Hematopoietic multipotent progenitor cell (in vitro differentiated cells): Measurements from ENCODE around the gene HMGB1. TPM values are rescaled to one million over a fixed set of nuclear protein-coding genes. Genes with fewer than 3 reads are reported as not detected.

Experiments used
- DNase-seq, 3 donors: peaks; one replicate each; pipeline ENCODE4 v3.0.0-alpha.2; 2011 to 2015; ENCODE audit warnings: low read depth in 2 of 3, low spot score in 2 of 3
- total RNA-seq: library from RNA; depleted of rRNA; stranded (reverse); fragments of >200 nt; gene quantifications from one replicate; pipeline ENCODE4 v1.2.3, GENCODE V29; 2012

Gene HMGB1
- 86.2 TPM for total RNA-seq

GRCh38 chr13:30465593-30466357 lies at the start of gene HMGB1:
TSS of gene HMGB1 (minus strand) at chr13:30465936. CDS start at chr13:30463680, 2,256 bp downstream.
- DNase-seq: peak; percentile 84 to 99 (median 96)

DNA sequence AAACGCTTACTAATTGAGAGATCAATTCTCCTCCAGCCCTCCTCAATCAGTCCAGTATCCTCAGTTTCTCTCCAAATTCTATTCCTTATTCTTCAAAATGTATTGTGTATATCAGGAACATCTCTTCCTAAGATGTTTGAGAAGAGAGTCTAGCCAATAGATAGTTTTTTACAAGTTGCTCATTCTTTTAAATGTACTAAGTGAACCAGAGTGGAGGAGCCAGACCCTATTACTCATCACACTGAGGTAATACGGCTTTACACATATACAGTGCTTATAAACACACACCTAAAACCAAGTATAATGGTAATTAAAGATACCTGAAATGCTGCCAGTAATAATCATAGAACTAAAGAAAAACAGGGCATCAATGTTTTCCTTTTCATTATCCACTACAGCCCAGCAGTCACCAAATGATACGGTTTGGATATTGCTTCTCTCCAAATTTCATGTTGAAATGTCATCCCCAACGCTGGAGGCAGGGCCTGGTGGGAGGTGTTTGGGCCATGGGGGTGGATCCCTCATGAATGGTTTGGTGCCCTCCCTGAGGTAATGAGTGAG lies 45.2 kb upstream of the HMGB1 start:
- DNase-seq: no peak

DNA sequence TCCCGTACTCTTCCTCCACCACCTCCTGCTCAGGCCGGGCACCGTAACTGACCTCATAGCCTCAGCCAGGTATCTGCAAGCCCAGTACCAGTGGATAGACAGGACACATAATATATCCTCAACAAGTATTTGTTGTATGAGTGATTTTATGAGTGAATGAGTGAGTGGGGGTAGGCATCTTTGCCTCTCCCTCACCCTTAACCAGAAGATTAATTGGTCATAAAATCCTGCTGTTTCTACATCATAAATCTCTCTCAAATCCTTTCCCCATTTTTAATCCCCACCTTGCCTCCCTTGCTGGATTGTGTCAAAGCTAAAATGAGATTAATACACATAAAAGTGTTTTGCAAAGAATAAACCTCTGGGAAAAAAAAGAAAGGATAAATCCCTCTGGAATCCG lies 44.4 kb upstream of the HMGB1 start:
- no peak for DNase-seq

DNA sequence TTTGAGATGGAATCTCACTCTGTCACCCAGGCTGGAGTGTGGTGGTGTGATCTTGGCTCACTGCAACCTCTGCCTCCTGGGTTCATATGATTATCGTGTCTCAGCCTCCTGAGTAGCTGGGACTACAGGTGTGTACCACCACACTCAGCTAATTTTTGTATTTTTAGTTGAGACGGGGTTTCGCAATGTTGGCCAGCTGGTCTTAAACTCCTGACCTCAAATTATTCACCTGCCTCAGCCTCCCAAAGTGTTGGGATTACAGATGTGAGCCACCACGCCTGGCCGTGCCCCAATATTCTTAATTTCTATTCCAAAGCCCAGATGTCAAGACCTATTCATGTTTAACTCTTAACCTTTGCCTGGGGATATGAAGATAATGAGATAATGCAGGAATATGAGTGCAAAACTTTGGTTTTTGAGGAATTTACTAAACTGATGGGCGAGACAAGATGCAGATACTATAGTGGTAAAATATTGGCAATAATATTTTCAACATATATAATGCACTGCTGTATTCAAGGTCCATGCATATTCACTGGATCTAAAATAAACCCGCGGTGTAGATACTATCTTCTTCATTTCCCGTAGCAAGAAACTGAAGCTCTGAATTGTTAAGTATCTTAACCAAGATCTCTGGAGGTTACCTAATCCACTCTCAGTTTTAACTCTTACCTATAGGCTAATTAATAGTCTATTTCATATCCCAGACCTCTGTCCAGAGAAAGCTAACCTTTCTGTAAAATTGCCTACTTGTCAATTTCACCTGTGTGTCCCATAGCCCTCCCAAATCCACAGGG lies 43.7 kb upstream of the HMGB1 start:
- no peak for DNase-seq

- DNase-seq: peak in 2 of 3 donors; percentile 43 to 79
Observed at GRCh38 chr13:30504081-30504480, 38.3 kb upstream of the HMGB1 start.

- DNase-seq: no peak
Observed at GRCh38 chr13:30502237-30502636, 36.5 kb upstream of the HMGB1 start.

GRCh38 chr13:30499338-30499737 lies 33.6 kb upstream of the HMGB1 start:
- peak in 1 of 3 donors; percentile 41 for DNase-seq

- no peak for DNase-seq
Observed at GRCh38 chr13:30496147-30496546, 30.4 kb upstream of the HMGB1 start.

- DNase-seq: no peak
Observed at GRCh38 chr13:30495746-30496145, 30.0 kb upstream of the HMGB1 start.

DNA sequence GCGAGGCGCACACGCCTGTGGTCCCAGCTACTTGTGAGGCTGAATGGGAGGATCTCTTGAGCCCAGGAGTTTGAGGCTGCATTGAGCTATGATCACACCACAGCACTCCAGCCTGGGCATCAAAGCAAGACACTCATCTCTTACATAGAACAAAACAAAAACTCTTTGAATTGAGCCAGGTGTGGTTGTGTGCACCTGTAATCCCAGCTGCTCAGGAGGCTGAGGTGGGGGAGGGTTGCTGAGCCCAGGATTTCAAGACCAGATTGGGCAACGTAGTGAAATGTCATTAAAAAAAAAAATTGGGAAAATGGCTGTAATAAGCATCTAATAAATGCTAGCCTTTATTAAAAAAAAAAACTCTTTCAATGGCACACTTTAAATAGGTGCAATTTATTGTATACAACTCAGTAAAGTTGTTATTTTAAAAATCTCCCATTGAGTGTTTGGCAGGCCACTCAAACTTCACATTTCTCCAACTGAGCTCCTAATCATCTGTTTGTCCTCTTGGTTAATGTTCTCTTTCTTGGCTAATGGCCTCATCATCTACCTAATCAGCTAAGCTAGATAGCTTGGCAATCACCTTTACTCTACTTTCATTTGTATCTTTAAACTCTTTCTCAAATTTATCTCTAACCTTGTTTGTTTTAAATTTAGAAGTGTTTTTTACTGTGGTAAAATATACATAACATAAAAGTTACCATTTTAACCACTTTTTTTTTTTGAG lies 28.1 kb upstream of the HMGB1 start:
- no peak for DNase-seq

DNA sequence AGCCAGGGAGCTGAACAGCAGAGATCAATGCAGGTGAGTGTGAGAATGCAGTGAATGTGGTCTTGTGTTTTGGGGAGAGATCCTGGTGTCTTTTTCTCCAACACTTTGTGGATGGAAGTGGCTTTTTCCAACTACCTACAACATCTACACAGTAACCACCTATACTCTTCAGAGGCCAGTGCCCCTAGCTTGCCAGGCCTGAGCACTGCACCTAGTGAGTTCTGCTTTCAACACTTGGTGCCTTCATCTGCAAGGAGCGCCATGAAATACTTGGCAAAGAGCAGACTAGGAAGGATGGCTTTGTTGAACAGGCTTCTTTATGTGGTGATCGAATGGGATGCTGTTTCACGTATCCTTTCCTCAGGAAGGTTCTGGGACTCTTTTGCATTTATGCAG lies 21.3 kb upstream of the HMGB1 start:
- DNase-seq: no peak

DNA sequence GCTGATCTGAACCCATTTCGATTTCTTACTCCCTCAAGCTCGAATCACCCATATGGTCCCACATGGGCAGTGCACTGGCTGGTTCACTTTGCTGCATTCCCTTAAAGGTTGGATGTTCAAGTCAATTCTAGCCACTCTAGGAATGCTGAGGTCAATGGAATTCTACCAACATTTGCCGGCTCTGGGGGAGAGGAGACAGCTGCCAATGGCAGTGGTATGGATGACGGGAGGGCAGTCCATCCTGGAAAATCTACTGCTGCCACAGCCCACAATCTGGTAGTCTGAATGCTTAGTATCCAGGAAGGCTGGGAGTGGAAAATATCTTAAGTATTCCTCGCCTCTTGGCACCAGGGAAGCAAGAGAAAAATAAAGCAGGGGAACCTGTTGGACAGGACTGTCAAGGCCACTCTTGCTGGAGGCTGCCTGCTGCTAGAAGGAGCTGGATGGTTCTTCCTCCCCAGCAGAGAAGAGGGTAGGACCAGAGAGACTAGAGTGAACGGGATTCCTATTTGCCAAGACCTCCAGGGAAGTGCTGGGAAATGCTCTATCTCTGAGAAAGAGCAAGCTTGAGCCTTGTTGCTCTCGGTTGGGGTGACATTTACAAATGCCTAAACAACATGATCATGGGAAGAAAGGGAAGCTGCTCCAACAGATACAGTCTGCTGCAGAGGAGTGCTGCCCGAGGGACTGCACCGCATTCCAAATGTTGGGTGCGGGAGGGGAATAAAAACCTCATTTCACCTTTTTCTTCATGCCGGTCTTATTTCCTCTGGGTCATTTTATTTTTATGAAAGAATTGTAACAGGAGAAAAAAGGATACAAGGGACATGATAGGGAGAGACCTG lies 20.7 kb upstream of the HMGB1 start:
- no peak for DNase-seq

DNA sequence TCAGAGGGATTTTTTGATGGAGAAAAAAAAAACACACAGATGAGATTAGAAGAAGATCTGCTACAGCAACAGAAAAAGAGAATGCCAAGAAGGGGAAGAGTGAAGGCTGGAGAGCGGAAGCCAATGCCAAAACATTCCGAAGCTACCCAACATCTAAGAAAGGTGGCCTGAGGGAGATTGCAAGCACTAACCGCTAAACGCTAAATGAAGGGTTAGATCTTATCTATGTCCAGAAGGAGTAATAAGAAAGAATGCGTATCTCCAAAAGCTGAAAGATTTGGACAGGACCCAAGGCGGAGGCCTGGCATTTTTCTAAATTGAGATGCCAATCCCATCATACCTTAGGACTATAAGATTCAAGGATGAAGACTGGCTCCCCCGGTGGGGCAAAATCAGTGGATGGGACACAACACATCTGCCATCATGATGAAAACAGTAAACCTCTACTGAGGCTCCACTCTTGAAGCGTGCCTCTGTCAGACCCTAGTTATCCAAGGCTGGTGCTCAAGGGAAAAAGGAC lies 15.6 kb upstream of the HMGB1 start:
- no peak for DNase-seq

DNA sequence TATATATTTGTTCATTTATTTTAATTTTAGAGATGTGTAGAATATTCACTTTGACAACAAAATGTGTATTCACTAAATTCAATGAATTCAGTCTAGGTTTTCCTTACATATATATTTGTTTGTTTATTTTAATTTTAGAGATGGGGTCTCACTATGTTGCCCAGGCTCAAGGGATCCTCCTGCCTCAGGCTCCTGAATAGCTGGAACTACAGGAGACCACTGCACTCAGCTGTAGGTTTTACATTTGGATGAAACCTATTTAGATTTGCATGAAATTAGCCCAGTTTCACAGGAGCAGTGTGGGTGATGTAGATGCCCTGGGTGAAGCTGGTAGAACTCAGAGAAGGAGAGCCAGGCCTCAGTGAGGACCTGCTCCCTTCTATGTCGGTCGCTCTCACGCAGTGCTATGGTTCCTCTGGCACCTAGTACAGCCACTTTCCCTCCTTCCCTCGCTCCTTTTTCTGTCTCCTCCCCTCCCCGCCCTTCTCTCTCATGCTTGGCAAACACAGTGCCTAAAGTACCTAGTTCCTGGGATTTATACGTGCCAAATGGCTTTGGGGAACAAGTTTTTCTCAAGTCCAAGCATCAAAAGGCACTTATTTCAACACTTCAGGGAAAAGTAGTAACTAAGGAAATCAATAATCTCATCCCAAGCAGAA lies 14.7 kb upstream of the HMGB1 start:
- no peak for DNase-seq

GRCh38 chr13:30479883-30480219 lies 14.1 kb upstream of the HMGB1 start:
- no peak for DNase-seq

DNA sequence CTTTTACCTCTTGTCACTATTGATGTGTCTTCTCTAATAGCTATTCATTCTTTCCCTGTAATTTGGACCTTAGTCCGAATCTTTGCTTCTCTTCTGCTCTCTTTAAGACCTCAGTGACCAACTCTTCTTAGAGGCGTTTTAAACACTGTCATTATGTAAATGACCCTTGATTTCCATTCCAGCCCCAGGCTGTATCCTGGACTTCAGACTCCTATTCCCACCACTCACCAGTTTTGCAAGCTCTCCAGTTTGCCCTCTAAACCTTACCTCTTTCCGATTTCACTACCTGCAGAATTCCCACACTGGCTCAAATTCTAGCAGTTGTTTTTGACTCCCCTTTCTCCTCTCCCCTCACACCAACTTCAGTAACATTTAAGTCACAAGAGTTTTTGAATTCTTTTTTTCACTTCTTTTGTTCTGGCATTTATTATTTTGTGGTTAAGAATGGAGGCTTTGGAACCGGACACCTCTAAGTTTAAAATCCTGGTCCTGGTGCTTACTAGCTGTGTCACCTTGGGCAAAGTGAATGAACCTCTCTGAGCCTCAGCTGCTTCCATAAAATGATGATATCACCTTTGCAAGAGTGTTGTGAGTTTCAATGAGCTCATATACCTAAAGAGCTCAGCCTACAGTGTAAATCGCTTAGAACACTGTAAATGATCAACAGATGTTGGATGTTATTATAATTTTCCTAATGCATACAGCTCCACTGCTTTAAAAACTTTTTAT lies 13.6 kb upstream of the HMGB1 start:
- DNase-seq: no peak

DNA sequence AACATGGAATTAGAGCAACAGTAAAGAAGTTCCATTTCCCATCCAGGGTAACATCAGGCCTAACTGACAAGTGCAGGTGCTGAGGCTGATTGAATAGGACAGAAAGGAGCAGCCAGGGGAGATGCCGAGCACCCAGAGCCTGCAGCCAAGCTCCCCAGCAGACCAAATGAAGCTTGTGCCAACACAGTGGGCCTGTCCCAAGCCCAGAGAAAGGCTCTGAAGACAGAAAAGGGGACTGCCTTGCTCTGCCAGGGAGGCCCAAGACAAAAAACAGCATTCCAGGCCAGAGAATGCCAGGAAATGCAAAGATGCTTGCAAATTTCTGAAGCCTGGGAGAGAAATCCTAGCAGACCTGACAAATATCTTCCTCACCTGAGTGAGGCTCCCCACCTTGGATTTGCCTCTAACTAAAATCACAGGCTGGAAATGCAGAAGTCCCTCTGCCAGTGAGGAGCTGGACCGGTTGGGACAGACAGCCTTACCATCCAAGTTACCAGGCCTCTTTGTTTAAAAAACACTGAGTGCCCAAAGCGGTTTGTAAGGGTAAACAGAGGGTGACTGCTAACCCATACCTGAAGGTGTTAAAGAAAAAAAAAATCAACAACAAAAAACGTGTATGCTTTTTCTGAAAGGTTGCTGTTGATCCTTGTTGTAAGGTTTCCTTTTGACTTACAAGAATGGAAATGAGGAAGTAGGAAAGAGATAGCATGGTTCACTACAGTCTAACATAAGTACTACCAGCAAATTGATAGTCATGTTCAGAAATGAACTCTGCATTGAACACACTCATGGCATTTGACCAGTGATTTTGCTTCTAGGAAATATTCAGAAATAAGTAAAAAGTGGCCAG lies 11.8 kb upstream of the HMGB1 start:
- DNase-seq: peak in 2 of 3 donors; percentile 12 to 46

DNA sequence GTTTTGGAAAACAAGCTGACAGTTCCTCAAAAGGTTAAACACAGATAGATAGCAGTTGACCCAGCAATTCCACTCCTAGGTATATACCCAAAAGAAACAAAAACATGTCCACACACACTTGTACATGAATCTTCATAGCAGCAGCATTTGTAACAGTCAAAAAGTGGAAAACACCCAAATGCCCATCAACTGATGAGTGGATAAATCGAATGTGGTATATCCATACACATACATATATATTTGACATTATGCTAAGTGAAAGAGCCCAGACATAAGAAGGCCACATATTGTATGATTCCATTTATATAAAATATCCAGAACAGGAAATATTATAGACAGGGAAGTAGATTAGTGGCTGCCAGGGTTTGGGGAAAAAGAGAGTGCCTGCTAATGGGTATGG lies 7.9 kb upstream of the HMGB1 start:
- no peak for DNase-seq
